HG02938 (cell line): Measurements from ENCODE around the gene SCN3B.

ENCODE experiments used
- ATAC-seq: cut with Tn5 transposase; IDR thresholded peaks from one replicate; pipeline ENCODE4 v1.9.1; 2021; ENCODE audit warnings: mild to moderate bottlenecking, moderate library complexity; ENCODE audit not compliant: unreplicated experiment

SCN3B gene

DNA sequence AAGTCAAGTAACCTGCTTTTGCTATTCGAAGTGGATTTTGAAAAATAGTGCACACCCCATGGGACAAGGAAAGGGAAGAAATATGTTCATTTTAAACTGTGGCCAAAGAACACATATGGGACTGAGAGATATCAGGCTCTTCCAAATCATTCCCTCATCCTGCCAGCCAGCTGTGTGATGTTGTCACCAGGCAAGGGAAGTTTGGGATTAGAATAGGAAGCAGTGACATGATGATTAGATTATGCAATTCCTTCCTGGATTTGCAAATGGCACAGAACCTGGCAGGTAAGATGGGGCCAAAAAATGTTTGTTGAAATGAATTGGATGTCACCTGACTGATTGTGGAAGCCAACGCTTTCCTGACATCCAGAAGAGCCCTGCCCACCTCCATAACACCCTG is 4.9 kb upstream of the SCN3B start:
- ATAC-seq = no peak

DNA sequence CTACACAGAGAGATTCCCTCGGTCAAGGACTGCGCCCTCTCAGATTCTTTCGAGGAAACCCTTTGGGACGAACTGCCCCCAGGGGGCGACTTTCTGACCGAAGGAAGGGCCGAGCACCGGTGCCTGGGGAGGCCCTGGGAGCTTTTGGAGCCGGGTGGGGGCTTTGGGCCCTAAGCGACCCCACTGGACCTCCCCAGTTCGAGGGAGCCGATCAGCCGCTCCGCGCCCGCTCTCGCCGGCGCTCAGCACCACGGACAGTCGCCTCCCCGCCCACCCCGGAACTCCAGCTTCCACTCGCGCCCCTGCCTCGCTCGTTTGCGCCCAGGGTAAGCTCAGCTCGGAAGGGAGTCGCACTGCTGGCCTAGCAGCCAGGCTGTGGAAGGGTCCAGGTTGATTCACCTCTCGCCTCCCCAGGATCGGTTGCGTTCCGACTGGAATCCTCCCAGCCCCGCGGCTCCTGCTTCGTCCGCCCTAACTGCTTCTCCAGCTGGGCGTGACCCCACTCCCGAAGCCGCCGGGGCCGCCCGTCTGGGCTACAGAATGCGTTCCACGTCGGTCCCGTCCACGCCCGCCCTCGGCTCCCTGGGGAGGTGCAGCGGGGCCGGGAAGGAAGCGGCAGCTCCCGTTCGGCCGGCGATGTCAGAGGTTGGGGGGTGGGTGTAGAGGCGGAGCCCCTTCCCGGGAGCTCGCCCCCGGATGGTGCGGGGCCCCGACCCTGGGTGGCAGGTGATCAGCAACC is 428 bp downstream of the SCN3B start:
- no peak for ATAC-seq

DNA sequence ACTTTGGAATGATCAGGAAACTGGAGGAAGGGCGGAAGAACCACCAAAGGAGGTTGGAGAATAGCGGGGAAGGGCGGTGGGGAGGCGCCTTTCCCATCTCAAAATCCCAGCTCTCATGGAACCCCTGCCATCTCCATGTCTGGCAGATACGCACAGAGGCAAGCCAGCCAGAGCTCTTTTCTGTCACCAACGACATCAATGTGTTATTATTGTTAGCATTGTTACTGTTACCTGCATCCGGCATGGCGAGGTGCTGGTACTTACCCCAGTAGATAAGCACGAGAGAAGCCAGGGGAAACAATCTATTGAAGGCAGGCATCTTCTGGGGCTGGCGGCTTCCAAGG is 969 bp downstream of the SCN3B start:
- ATAC-seq = no peak

DNA sequence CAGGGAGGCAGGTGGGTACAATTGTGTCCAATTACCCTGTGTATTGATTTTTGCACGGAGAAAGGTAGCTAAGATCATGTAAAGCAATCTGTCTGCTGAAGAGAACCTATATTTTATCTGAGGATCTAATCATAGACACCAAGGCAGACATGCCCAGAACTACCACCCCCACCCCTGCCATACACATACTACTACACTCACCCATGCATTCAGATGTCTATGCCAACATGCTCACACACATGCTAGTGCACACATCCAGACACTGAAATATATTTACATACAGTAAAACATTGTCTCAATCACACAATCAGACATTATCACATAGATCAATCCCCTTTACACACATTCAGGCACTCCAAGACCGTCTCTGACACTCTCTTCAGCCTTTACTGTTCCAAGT is 1.8 kb downstream of the SCN3B start:
- no peak for ATAC-seq

DNA sequence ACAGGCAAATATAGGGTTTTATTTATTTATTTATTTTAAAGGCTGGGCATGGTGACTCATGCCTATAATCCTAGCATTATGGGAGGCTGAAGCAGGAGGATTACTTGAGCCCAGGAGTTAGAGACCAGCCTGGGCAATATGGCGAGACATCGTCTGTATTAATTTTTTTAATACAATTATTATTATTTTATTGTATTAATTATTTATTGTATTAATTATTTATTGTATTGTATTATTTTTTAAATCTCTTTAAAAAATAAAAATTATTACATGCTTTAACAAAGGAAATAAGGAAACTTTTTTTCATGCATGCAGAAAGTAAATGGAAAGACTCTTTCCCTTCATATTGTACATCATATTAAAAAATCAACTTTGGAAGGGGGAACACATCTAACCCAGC is 3.5 kb downstream of the SCN3B start:
- ATAC-seq = no peak

DNA sequence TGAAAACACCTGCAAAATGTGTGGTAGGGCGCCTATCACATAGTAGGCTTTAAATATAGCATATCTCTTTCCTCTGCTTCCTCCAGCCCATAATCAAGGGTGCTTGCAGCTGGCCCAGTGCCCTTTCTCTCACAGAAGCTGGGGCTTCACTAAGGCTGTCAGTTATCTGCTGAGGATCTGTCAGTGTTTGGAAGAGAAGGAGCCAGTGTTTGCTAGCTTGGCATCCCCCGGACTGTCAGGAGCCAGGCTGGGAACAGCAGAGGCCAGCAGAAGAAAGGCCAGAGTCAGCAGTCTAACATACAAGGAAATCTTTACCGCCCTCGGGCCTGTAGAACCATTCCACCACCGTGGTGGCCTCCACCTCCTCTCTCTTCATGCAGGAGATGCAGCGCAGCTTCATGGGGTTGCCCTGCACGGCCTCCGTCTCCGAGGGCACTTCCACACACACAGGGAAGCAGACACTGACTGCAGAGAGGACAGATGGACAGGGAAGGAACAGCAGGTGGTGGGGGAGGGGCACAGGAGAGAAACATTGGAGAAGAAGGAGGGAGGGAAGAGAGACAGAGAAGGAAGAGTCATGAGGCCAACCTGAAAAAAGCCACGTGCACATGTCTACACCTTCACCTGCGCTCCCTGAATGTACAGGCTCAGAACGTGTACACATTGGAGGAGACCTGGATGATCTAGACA is 9.0 kb downstream of the SCN3B start:
- no peak for ATAC-seq

DNA sequence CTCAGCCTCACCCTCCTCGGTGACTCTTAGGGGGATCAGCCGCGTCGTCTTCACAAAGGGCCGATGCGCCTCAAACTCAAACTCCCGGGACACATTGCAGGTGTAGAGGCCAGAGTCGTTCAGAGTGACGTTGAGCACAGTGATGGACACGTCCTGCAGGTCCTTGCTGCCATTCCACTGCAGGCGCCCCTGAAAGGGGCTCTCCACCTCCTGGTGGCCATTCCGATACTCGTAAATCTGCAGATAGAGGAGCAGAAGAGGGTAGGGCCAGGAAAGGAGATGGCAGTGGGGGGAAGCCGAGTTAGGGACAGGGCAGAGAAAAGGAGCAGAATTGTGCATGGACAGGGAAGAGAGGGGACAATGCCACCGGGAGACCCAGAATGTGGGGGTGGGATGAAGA is 12.0 kb downstream of the SCN3B start:
- ATAC-seq = no peak

DNA sequence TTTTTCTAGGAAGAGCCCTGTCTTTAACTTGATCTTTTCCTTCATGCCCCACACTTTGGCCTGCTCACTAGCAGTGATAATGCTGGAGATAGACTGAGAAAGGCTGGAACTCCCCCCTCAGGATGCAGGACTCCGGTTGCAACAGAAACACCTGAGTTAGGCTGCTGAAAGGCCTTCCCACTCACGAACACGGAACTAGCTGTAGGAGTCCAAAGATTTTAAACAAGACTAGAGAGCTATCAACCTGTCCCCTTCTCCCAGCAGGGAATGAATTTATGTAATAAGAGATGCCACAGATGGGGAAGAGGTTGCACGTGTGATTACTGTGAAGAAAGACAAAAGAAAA is 13.0 kb downstream of the SCN3B start:
- ATAC-seq = no peak

DNA sequence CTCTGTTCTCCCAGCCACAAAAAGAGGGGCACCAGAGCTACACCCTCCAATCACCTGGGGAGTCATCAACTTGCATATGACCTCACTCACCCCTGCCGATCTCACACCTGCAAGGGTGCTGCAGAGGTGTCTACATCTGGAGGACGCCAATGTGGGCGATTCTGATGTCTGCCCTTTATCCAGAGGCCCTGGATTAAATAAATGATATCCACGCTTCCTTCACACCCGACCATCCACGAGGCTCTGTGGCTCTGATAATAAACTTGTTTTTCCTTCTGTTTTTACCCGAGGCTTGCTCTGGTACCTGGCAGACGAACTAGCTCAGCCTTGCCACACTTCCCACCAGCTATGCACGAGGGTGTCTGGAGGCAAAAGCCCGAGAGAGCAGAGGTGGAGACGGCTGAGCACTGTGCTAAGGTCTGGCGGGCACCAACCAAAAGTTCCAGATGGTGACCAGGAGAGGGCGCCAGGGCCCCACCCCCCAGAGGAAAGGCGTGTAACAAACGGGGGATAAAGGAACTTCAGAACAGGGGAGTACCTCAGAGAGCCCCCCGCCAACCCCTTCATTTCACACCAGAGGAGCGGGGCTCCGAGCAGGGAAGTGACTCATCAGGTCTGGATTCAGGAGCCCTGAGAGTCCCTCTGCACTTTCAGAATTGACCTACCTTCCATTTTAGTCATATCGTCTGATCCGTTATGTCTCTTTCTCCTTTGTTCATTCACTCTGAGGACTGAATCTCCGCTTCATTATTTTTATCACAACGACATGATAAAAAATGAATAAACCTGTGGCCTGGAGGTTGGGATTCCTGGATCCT is 13.5 kb downstream of the SCN3B start:
- ATAC-seq = peak; percentile 73

DNA sequence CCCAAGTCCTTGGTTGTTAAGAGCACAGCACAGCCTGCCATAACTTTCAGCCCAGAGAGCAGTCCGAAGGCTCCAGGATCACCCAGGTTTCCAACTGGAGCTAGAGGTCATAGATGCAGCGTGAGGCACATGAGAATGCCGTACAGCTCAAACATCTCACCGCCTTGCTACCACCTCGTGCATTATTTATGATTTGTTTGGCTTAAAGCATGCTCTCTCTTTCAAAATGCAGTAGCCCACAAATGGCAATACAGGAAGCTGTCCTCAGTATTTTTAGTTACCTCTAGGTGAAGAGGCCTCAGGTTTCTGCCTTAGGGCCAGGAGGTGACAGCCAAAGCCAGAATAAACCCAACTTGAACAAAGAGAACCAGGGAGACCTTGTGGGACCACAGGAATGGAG is 14.4 kb downstream of the SCN3B start:
- ATAC-seq = no peak

DNA sequence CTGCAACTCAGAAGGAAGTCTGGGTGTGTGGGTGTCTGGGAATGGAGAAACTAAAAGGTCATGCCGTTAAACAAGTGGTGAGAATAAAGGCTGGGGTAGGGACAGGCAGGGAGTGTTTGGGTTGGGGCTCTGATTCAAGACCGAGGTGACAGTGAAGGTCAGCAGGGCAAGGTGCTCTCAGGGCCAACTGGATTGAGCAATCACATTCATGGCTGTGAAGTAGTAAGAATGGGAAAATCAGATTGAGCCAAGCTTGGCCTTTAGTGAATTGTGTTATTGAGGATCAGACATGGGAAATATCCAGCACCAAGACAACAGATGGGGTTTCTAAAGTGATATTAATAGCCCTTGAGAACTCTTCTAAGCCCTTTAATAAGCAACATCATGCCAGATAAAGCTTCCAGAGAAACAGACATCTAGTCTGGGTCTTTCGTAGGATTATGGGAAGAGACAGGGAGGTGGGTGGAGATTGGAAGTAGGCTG is 24.3 kb downstream of the SCN3B start:
- no peak for ATAC-seq

DNA sequence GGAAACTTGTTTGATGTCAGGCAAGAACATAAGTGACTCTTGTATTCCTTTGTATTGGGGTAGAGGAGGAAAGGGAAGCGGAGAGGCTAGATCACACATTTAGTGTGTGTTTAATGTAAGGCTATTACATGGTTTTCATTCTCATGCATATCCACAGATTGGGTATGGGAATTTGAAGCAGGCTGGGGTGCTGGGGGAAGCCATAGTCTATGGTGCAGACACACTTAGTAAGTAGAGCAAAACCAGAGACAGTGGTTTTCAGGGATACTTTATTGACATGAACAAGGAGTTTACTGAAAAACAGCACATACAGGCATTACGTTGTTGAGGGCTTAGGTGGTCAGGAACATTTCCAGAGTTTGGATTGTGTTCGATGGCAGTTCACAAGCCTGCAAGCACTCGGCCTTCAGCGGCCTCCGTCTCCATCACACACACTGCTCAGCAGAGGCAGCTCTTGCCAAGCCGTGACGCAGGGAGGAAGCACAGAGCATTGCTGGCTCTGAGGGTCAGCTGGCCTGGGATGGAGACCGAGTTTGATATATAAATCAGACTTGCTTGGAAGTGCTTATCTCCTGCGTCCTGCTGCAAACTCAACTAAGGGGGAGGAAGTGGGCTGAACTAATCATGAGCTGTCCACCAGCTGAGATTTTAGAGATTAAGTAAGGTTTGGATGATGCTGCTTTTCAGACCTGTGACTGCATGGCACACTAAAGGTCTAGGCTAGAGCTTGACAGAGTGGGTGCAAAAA is 25.3 kb downstream of the SCN3B start:
- no peak for ATAC-seq

DNA sequence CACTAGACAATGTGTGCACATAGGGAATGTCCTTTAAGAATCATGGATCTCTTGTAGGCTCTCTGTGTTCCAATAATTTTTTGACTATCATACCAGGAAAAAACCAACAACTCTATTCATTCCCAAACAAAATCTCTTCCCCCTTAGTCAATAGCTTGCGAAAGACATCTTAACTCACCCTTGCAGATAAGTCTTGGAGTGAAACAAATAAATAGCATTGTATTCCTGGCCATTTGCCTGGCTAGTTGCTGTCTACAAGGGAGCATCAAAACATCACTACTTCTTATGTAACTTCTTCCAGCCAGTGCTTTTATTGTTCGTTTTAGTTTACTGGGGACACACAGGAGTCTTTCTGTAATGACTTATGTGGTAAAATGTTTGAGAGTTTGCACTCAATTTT is 29.4 kb downstream of the SCN3B start:
- no peak for ATAC-seq

DNA sequence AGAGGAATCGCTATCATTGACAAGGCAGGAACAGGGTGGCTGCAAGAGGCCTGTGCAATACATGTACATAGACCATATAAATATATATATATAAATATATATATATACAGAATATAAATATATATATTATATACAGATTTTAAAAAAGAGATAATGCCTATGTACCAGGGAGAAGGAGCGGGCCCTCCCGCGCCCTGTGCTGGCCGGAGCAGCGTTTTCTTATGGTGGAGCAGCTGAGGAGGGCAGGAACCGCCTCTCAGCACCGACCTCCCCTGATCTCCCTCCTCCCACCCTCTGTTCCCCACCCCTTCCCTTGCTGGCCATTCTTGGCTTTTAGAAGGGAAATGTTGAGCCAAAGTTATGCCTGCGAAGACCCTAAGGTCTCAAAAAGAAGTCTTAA is 31.8 kb downstream of the SCN3B start:
- ATAC-seq = no peak

DNA sequence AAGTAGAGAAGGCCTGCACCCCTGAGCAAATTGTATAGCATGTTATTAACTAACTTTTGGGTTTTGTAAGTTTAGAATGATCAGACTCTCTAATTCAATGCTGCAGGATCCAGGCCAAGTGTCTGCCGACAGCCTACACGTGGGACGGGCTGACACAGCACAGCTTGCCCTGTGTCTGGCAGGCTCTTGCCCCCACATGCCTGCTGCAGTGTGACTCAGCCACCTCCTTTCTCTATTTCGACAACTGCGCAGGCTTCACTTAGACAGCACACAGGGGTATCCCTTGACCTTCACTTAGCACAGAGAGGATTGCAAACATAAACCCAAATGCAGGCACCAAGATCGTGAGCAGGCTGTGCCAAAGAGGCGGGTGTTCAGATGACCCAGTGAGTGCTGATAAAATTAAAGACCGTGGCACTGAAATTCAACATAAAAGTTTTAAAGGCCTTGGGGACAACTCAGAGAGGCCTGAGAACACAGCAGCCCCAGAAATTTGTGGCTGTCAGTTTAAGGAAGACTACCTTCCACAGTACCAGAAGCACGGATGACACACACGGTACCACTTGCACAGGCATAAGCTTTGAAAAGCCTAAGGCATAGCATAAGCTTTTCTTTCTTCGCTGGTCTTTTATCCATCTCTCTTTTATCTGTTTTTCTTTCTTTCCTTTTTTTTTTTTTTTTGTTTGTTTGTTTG is 37.8 kb downstream of the SCN3B start:
- ATAC-seq = no peak

DNA sequence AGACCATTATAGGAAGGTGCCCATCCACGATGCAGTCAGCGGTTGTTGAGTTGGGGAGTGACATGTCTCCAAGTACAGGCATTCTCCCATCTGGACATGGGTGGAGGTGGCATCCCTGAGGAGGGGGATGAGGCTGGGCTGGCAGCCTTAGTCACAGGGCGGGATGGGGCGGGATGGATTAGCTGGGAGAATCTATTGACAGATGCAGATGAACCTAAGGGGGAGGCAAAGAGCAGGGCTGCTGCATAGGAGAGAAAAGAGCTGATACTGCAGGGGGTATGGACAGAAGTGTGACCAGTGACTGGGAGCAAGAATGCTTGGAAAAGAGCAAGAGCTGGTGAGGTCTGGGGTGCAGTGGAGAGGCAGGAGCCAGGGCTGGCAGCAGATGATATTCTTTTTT is 42.7 kb downstream of the SCN3B start:
- no peak for ATAC-seq

DNA sequence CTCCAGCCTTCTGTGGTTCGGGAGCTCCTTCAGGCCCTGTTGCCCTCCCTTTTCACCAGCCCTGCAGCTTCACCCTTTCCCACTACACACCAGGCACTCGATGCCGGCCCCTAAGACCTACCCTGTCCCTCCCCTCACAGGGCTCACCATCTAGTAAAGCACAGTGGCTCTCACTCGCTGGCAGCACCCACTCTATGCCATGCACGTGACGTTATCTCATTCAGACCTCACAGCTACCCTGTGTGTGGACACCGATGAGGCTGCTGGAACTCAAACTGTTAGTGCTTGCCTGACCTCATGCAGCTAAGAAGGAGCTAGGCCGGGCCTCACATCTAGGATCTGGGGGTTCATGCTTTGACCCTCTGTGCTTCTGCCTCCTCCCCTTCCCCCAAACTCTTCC is 45.5 kb downstream of the SCN3B start:
- ATAC-seq = no peak

DNA sequence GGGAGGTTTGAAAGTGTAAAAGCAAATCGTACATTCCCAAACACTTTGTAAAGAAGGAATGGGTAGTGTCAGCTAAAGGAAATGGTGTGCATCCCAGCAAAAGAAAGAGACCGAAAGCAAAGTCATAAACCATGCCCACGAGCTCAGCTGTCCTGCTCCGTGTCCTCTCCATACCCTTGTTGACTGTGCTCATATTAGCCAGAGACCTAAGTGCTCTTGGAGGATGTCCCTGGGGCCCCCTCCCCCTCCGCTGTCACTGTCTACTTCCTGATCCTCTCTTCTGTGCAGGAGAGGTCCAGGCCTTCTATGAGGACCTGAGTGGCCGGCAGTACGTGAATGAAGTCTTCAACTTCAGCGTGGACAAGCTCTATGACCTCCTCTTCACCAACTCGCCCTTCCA is 46.1 kb downstream of the SCN3B start:
- no peak for ATAC-seq

DNA sequence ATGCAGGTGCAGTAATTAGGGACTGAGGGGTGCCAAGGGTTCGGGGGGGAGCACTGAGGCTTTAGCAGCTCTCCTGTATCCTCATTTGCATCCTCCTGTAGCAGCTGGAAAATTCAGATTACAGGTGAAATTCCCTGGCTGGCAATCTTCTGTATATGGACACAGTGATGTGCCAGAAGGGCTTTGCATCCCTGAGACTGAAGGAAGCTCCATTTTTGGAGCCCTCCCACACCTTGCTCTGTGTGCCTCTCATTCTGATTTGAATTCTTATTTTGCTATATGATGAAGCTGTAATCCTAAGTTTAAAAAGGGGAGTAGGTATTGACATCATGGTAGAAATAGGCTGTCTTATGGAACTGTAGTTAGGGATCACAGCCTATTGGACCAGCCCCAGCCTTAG is 46.6 kb downstream of the SCN3B start:
- no peak for ATAC-seq

DNA sequence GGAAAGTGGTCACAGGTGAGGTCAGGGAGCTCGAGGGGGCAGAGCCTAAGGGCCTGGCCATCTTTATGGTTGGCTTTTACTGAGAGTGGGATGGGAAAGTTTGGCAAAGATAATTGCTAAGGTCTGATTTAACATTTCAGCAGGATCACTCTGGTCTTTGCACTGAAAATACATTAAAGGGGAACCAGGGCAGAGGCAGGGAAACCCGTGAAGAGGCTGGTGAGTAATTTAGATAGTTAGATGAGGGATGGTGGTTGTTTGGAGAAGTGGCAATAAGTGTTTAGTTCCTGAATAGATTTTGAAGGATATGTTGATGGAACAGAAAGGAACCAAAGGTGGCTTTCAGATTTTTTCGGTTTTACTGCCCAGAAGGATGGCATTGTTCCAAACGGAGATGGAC is 50.8 kb downstream of the SCN3B start:
- no peak for ATAC-seq

DNA sequence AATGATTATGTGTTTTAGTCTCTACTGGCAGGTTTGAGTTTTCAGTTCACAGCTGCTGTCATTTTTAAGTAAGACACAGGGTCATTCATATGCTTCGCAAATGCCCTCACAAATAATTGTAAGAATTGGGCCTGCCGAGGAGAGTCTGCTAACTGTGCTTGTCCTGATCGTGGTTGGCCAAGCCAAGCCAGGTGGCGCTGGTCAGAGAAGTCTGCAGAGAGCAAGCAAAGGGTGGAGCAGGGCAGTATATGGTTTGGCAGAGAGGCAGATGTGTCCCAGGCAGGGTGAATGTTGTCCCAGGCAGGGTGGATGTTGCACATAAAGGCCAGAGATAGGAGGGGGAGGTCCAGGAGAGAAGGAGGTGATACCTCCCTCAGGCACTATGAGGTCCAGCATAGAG is 52.7 kb downstream of the SCN3B start:
- no peak for ATAC-seq
